AG09319 (cell line): ENCODE measurements around the gene SPIRE1.
"Not testable (repeated sequence)": the region's sequence is repeated elsewhere in the genome, so short reads cannot be mapped to it uniquely, and the experiment has no call there.

Experiments
- DNase-seq: peaks from one replicate; pipeline ENCODE4 v3.0.0-alpha.2; 2010; ENCODE audit warnings: low read depth; ENCODE audit errors: extremely low read depth
- TF ChIP-seq, protein P1 (sequence below): IDR thresholded peaks from 2 replicates; pipeline ENCODE4 v1.5.1; 2011; ENCODE audit warnings: low read depth, mild to moderate bottlenecking, inconsistent platforms, low read length, moderate library complexity

Gene SPIRE1

DNA sequence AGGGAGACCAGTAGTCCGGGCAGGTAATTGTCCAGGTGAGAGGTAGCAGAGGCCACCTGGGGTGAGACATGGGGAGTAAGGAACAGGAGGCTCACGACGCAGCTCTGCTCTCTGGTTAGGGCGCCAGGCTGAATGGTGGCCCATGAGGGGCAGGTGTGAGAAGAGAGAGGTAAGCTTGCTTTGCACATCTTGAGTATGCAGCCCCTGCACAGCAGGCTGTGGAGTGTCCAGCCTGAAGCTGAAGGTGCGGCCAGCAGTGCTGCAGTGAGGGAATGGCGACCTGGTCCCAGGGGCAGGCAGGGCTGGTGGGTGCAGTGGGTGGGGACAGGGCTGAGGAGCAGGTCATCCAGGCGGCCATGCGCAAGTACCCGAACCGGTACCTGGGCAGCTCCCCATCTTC lies 234.5 kb downstream of the SPIRE1 start:
- DNase-seq, result no peak
- TF ChIP-seq, protein P1, sequence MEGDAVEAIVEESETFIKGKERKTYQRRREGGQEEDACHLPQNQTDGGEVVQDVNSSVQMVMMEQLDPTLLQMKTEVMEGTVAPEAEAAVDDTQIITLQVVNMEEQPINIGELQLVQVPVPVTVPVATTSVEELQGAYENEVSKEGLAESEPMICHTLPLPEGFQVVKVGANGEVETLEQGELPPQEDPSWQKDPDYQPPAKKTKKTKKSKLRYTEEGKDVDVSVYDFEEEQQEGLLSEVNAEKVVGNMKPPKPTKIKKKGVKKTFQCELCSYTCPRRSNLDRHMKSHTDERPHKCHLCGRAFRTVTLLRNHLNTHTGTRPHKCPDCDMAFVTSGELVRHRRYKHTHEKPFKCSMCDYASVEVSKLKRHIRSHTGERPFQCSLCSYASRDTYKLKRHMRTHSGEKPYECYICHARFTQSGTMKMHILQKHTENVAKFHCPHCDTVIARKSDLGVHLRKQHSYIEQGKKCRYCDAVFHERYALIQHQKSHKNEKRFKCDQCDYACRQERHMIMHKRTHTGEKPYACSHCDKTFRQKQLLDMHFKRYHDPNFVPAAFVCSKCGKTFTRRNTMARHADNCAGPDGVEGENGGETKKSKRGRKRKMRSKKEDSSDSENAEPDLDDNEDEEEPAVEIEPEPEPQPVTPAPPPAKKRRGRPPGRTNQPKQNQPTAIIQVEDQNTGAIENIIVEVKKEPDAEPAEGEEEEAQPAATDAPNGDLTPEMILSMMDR, result no peak

DNA sequence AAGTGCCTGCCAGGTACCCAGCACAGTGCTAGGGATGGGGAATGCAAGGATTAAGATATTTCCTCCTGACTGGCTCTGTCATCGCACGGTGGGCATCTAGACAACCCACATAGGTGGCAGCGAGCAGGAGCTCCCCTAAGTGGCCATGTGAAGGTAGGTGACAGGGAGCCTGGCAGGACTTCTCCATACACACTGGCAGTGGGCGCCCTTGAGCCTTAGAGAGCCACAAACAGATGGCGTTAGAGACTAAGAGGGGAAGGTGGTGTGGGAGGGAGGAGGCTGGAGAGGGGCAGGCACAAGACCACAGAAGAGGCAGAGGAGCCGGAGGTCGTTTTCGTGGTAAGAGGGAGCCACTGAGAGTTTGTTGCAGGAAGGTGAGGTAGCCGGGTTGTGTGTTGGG lies 235.0 kb downstream of the SPIRE1 start:
- TF ChIP-seq, protein P1, result no peak
- DNase-seq, result no peak

DNA sequence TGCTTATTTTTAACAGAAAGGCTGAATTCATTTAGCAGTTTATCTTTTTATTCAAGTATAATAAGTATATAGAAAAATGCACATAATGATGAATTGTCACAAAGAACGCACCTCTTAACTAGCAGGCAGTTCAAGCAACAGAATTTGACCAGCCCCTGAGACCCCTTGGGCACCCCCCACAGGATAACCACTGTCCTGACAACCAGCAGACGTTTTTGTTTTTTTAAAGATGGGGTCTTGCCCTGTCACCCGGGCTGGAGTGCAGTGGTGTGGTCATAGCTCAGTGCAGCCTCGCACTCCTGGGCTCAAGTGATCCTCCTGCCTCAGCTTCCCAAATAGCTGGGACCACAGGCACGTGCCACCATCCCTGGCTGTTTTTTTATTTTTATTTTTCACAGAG lies 236.2 kb downstream of the SPIRE1 start:
- DNase-seq, result no peak

DNA sequence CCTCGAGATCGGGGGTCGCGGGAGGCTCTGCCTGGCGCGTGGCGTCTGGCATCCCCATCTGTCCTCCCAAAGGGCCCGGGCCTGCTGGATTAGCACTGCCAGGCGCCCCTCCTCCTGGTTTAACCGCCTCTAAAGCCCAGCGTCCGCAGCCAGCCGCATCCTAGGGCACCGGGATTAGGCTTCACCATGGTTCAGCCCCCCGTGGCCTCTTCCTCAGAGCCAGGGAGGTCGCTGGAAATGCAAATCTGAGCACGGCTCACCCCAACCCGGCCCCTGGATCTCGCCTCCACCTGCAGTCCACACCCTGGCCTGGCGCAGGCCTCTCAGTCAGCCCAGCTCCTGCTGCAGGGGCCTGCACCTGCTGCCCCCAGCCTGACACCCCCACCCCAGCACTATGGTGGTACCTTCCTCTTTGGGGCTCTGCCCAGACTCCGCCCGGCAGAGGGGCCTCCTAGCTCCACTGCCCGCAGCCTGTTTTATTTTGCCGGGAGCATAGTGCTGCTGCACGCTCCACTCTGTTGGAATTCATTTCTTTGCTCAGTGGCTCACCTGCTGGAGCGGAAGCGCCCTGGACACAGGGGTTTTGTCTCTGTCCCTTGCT lies 237.0 kb downstream of the SPIRE1 start:
- no peak for DNase-seq
- TF ChIP-seq, protein P1, result no peak

More for the DNA sequence above, 236.2 kb downstream of the SPIRE1 start:
- TF ChIP-seq, protein P1, result no peak

DNA sequence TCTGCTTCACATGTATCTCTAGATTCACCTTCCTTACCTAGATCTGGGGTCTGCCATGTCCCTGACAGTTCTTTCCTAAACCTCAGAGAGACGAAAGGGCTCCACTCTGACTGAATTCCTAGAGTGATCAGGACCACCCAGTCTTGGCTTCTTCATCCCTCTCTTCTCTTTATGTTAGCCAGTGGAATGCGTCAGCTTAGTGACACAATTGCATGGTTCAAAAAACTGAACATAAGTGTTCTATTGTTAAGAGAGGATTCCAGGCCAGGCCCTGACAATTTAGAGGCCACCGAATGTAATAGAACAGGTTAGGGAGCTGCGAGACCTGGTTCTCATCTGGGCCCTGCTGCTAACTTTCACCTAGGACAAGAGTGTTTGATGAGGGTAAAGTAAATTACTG lies 240.2 kb downstream of the SPIRE1 start:
- TF ChIP-seq, protein P1, result no peak
- DNase-seq, result no peak

DNA sequence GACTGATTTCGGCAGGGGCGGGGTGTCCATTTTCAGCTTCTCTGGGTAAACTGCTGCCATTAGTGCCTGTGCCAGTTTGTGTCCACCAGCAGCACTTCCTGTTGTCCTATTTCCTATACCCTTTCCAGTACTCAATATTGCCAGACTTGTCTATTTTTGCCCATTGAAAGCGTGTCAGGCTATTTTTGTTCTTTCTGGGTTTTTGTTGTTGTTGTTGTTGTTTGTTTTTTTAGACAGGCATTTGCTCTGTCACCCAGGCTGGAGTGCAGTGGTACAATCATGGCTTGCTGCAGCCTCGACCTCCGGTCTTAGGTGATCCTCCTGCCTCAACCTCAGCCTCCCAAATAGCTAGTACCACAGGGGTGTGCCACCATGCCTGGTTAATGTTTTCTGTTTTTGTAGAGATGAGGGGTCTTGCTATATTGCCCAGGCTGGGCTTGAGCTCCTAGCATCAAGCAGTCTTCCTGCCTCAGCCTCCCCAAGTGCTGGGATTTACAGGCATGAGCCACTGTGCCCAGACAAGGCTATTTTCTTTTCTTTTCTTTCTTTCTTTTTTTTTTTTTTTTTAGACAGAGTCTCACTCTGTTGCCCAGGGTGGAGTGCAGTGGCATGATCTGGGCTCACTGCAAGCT lies 241.7 kb downstream of the SPIRE1 start:
- DNase-seq, result no peak
- TF ChIP-seq, protein P1, result no peak

DNA sequence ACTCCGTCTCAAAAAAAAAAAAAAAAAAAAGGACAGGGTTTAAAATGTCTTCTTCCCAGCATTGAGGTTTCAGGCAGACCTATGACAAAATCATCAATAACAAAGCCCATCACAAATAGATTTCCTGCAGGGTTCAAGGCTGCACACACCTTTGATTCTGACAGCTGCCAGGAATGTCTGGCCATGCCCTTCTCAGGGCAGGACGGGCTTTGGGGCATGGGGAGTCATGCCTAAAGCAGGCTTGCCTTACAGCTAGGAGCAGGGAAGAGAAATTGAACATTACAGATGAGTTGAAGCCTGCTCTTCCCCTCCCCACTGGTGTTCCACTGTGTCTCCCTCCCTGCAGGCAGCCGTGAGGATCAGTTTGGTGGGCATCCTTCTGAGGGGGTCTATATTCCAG lies 246.5 kb downstream of the SPIRE1 start:
- DNase-seq, result no peak
- TF ChIP-seq, protein P1, result no peak

DNA sequence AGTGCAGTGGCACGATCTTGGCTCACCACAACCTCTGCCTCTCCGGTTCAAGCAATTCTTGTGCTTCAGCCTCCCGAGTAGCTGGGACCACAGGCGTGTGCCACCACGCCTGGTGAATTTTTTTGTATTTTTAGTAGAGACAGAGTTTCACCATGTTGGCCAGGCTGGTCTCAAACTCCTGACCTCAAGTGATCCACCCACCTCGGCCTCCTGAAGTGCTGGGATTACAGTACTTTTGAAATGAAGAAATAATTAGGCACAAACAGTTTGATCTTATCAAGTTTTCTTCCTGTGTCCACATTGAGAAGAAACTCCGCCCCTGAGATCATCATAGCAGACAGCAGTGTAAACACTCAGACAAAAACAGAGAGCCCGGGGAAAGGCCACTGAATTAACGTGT lies 247.2 kb downstream of the SPIRE1 start:
- DNase-seq, result not testable (repeated sequence)
